GM23338 (cell line): ENCODE data around the gene WWOX.

Experiments used
- CREB1 ChIP-seq: fragments of 250-450 bp; sonication (Bioruptor Pico); IDR thresholded peaks from 2 replicates; pipeline ENCODE4 v1.5.0; 2020; ENCODE audit warnings: low read depth, mild to moderate bottlenecking, moderate library complexity
- CTCF ChIP-seq, 2 experiments: fragments of 200-600 bp in 1 of 2; sonication (generic) in 1 of 2; conservative IDR thresholded peaks; 2 replicates each; pipeline versions ENCODE4 v1.5.1 to v1.6.1; 2016 to 2017; ENCODE audit warnings: antibody characterized with exemption in 2 of 2, low read depth in 2 of 2, mild to moderate bottlenecking in 2 of 2, moderate library complexity in 1 of 2
- EZH2 ChIP-seq: fragments of 200-600 bp; sonication (generic); IDR thresholded peaks from one replicate; pipeline ENCODE4 v1.8.0; 2017; ENCODE audit warnings: antibody characterized with exemption, mild to moderate bottlenecking, low read depth; ENCODE audit not compliant: unreplicated experiment
- POLR2AphosphoS5 ChIP-seq: IDR thresholded peaks from 2 replicates; pipeline ENCODE4 v1.6.1; 2016; ENCODE audit warnings: antibody characterized with exemption, low read depth
- ZNF114 ChIP-seq: fragments of 250-450 bp; sonication (Bioruptor Pico); IDR thresholded peaks from 2 replicates; pipeline ENCODE4 v1.5.0; 2020; ENCODE audit warnings: mild to moderate bottlenecking, moderate library complexity
- TF ChIP-seq, protein P1 (sequence below): IDR thresholded peaks from one replicate; pipeline ENCODE4 v1.6.1; 2018; ENCODE audit warnings: antibody characterized with exemption; ENCODE audit not compliant: unreplicated experiment

DNA sequence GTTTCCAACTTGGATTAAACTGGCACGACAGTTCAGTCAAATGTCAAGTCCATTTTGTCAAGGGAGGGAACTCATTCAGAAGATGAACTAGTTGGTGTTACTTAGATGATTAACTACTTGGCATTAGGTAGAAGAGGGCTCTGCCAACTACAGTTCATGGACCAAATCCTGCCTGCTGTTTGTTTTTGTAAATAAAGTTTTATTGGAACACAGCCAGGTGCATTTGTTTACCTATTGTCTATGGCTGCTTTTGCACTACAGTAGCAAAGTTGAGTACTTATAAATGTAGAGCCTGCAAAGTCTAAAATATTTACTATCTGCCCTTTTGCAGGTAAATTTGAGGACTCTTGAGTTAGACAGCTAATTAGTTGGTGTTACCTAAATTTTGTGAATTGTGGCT is 1091.1 kb downstream of the WWOX start:
- TF ChIP-seq POLR2AphosphoS5 (no peak), ZNF114 (no peak), CTCF (conservative IDR thresholded peaks at IDR 0.05; ENCODE audit: low read depth in 2 of 2) (no peak), CREB1 (CRISPR knock-in tag) (no peak), EZH2 (no peak)
- TF ChIP-seq, protein P1, sequence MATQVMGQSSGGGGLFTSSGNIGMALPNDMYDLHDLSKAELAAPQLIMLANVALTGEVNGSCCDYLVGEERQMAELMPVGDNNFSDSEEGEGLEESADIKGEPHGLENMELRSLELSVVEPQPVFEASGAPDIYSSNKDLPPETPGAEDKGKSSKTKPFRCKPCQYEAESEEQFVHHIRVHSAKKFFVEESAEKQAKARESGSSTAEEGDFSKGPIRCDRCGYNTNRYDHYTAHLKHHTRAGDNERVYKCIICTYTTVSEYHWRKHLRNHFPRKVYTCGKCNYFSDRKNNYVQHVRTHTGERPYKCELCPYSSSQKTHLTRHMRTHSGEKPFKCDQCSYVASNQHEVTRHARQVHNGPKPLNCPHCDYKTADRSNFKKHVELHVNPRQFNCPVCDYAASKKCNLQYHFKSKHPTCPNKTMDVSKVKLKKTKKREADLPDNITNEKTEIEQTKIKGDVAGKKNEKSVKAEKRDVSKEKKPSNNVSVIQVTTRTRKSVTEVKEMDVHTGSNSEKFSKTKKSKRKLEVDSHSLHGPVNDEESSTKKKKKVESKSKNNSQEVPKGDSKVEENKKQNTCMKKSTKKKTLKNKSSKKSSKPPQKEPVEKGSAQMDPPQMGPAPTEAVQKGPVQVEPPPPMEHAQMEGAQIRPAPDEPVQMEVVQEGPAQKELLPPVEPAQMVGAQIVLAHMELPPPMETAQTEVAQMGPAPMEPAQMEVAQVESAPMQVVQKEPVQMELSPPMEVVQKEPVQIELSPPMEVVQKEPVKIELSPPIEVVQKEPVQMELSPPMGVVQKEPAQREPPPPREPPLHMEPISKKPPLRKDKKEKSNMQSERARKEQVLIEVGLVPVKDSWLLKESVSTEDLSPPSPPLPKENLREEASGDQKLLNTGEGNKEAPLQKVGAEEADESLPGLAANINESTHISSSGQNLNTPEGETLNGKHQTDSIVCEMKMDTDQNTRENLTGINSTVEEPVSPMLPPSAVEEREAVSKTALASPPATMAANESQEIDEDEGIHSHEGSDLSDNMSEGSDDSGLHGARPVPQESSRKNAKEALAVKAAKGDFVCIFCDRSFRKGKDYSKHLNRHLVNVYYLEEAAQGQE = no peak
